Astrocyte (in vitro differentiated cells and primary cell): ENCODE measurements around the gene BNIP5. TPM values are rescaled to one million over a fixed set of nuclear protein-coding genes. Genes with fewer than 3 reads are reported as not detected.
A peak's percentile ranks its signal among the peaks of the same experiment; 100 is the strongest.

Experiments used
- DNase-seq: peaks from one replicate; pipeline ENCODE4 v3.0.0-alpha.2; 2010; ENCODE audit warnings: low read depth
- FAIRE-seq: peaks from 2 replicates; lab custom pipeline; 2011; peaks lifted over from hg19 to GRCh38; lab: Jason Lieb, UNC
- H2AFZ ChIP-seq: 2 replicates; pipeline ENCODE4 v1.6.0; 2012; ENCODE audit warnings: low read depth, low read length, inconsistent platforms
- H3K27ac ChIP-seq: 2 replicates; pipeline ENCODE4 v1.5.1; 2011; ENCODE audit warnings: low read depth, low read length, inconsistent platforms
- H3K27me3 ChIP-seq: 2 replicates; pipeline ENCODE4 v1.6.0; 2011; ENCODE audit warnings: low read length, inconsistent platforms; ENCODE audit not compliant: insufficient read depth
- H3K36me3 ChIP-seq: 2 replicates; pipeline ENCODE4 v1.5.1; 2011; ENCODE audit warnings: low read length, inconsistent platforms; ENCODE audit not compliant: insufficient read depth
- H3K4me1 ChIP-seq: 2 replicates; pipeline ENCODE4 v1.5.1; 2011; ENCODE audit warnings: low read length, inconsistent platforms; ENCODE audit not compliant: insufficient read depth
- H3K4me2 ChIP-seq: 2 replicates; pipeline ENCODE4 v1.6.0; 2012; ENCODE audit warnings: low read length, inconsistent platforms
- H3K4me3 ChIP-seq: 2 replicates; pipeline ENCODE4 v1.5.1; 2011; ENCODE audit warnings: low read depth, mild to moderate bottlenecking, low read length, inconsistent platforms; ENCODE audit not compliant: insufficient read depth
- H3K79me2 ChIP-seq: 2 replicates; pipeline ENCODE4 v1.6.0; 2012; ENCODE audit warnings: mild to moderate bottlenecking, low read length, inconsistent platforms; ENCODE audit not compliant: insufficient read depth
- H3K9ac ChIP-seq: 2 replicates; pipeline ENCODE4 v1.6.0; 2012; ENCODE audit warnings: mild to moderate bottlenecking, low read length, inconsistent platforms
- H3K9me3 ChIP-seq: 2 replicates; pipeline ENCODE4 v1.5.1; 2012; ENCODE audit warnings: low read depth, mild to moderate bottlenecking, low read length, inconsistent platforms; ENCODE audit not compliant: insufficient read depth
- H4K20me1 ChIP-seq: 2 replicates; pipeline ENCODE4 v1.6.0; 2012; ENCODE audit warnings: low read length, inconsistent platforms; ENCODE audit not compliant: insufficient read depth
- H3K27ac Mint-ChIP-seq: one replicate; pipeline ENCODE4 v1.8.0; 2021; ENCODE audit warnings: mild to moderate bottlenecking, mixed read lengths; ENCODE audit not compliant: unreplicated experiment
- H3K27me3 Mint-ChIP-seq: one replicate; pipeline ENCODE4 v1.8.0; 2021; ENCODE audit warnings: low read depth, mixed read lengths; ENCODE audit not compliant: unreplicated experiment
- H3K36me3 Mint-ChIP-seq: one replicate; pipeline ENCODE4 v1.8.0; 2021; ENCODE audit warnings: low read depth, mixed read lengths; ENCODE audit not compliant: unreplicated experiment
- H3K4me1 Mint-ChIP-seq: one replicate; pipeline ENCODE4 v1.8.0; 2021; ENCODE audit warnings: low read depth, mixed read lengths; ENCODE audit not compliant: unreplicated experiment
- H3K4me3 Mint-ChIP-seq: one replicate; pipeline ENCODE4 v1.8.0; 2021; ENCODE audit warnings: mild to moderate bottlenecking, moderate library complexity, mixed read lengths; ENCODE audit not compliant: unreplicated experiment
- H3K9me3 Mint-ChIP-seq: one replicate; pipeline ENCODE4 v1.8.0; 2021; ENCODE audit warnings: mild to moderate bottlenecking, mixed read lengths; ENCODE audit not compliant: unreplicated experiment
- EZH2 ChIP-seq: IDR thresholded peaks from 2 replicates; pipeline ENCODE4 v1.6.1; 2012; ENCODE audit warnings: mild to moderate bottlenecking, low read length, inconsistent platforms; ENCODE audit not compliant: insufficient read depth
- total RNA-seq: library from RNA; stranded (reverse); gene quantifications from 2 replicates; pipeline ENCODE4 v1.2.1, GENCODE V29; 2021
- TF ChIP-seq, protein P1 (sequence below): IDR thresholded peaks from 2 replicates; pipeline ENCODE4 v1.5.1; 2011; ENCODE audit warnings: low read depth, mild to moderate bottlenecking, inconsistent platforms, low read length, moderate library complexity; ENCODE audit not compliant: insufficient read depth

The BNIP5 gene
- total RNA-seq, 1 donor from 2014 or later = not detected

DNA sequence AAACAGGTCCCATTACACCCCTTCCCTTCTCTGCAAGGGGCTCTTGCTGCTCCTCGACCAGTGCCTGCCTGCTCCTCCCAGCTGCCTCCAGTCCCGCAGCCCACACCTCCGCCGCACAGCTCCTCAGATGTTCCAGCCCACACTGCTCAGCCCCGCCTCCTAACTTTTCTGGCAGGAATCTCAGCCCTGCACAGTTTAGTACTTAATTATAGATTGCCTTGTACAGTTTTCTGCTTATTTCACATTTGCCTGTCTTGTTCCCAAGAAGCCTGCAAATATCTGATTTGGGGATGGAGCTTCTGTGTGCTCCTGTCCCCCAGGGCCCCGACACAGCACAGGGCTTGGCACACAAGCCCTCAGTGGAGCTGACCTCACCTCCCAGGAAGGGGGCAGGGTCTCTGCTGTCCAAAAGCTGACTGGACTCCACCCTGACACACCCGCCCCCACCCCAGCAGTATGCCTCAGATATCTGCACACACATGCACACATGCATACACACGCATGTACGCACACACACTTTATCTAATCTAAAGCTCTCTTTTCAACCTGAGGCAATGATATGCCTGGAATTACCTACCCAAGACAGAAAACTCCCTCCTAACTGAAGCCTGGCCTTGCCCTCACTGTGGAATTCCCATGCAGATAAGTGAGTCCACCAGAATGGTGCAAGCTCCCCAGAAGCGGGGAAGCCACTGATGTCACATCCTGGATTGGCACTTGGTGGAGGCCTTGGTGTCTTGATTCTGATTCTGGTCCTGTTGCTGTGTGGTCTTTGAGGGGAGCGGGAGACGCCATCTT lies 68.0 kb downstream of the BNIP5 start:
- Histone ChIP-seq H3K4me1 (no peaks in the 10 kb centered on the region), H4K20me1 (no peaks in the 10 kb centered on the region), H3K27me3 (peaks cover 17% of the 10 kb centered on the region), H3K4me2 (no peak overlapping the region), H2AFZ (no peak overlapping the region), H3K36me3 (no peaks in the 10 kb centered on the region), H3K79me2 (no peaks in the 10 kb centered on the region), H3K27ac (no peak overlapping the region), H3K9ac (no peak overlapping the region), H3K9me3 (no peaks in the 10 kb centered on the region), H3K4me3 (no peak overlapping the region)
- TF ChIP-seq, protein P1, sequence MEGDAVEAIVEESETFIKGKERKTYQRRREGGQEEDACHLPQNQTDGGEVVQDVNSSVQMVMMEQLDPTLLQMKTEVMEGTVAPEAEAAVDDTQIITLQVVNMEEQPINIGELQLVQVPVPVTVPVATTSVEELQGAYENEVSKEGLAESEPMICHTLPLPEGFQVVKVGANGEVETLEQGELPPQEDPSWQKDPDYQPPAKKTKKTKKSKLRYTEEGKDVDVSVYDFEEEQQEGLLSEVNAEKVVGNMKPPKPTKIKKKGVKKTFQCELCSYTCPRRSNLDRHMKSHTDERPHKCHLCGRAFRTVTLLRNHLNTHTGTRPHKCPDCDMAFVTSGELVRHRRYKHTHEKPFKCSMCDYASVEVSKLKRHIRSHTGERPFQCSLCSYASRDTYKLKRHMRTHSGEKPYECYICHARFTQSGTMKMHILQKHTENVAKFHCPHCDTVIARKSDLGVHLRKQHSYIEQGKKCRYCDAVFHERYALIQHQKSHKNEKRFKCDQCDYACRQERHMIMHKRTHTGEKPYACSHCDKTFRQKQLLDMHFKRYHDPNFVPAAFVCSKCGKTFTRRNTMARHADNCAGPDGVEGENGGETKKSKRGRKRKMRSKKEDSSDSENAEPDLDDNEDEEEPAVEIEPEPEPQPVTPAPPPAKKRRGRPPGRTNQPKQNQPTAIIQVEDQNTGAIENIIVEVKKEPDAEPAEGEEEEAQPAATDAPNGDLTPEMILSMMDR = no peak
- TF ChIP-seq EZH2 = no peak
- no peak overlapping the region for H3K4me3 Mint-ChIP-seq
- peaks cover 21% of the 10 kb centered on the region for H3K27me3 Mint-ChIP-seq
- H3K4me1 Mint-ChIP-seq = peaks cover 15% of the 10 kb centered on the region
- peak overlapping the region; percentile 34 for H3K27ac Mint-ChIP-seq
- H3K36me3 Mint-ChIP-seq = no peaks in the 10 kb centered on the region
- H3K9me3 Mint-ChIP-seq = peaks cover 10% of the 10 kb centered on the region
- no peak for FAIRE-seq
- DNase-seq = peak; percentile 16

DNA sequence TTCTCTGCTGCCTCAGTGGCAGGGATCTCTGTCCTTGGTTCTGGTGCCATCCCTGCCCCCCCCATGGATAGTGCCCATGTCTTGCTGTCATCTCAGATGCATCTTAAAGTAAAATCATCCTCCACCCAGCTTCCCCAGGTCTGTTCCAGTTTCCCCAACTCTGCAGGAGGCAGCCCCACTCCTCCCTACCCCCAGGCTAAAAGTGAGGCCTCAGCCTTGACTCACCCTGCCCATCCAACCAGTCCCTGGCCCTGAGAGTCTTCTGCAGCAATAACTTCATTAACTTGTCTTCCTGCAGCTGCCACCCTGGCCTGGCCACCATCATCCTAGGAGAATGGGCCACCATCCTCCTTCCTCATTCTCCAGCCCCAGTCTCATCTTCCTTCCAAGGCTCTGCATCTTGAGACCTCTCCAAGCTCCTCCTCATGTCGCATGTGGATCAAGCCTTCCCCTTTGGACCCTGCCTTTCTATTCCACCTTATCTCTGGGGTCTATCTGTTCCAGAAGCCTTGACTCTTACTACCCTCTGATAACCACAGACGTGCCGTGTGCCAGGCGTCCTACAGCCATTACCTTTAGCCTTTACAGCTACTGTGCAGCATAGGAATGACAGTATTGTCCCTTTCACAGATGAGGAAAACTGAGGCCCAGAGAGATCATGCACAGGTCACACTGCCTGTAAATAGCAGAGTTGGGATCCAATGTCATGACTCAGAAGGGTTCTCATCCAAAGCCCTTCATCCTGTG lies 68.8 kb downstream of the BNIP5 start:
- H3K4me1 ChIP-seq = no peaks in the 10 kb centered on the region
- no peaks in the 10 kb centered on the region for H3K36me3 ChIP-seq
- no peak for DNase-seq
- no peak for FAIRE-seq
- Mint-ChIP-seq H3K4me1 (peaks cover 15% of the 10 kb centered on the region), H3K4me3 (no peak overlapping the region), H3K36me3 (no peaks in the 10 kb centered on the region), H3K27me3 (peaks cover 20% of the 10 kb centered on the region), H3K27ac (no peak overlapping the region), H3K9me3 (peaks cover 10% of the 10 kb centered on the region)
- TF ChIP-seq EZH2 = no peak
- TF ChIP-seq, protein P1 = no peak
- no peak overlapping the region for H3K27ac ChIP-seq
- H3K9me3 ChIP-seq = no peaks in the 10 kb centered on the region
- H4K20me1 ChIP-seq = no peaks in the 10 kb centered on the region
- no peak overlapping the region for H2AFZ ChIP-seq
- H3K9ac ChIP-seq = no peak overlapping the region
- H3K79me2 ChIP-seq = no peaks in the 10 kb centered on the region
- H3K4me3 ChIP-seq = no peak overlapping the region
- H3K4me2 ChIP-seq = no peak overlapping the region
- H3K27me3 ChIP-seq = peaks cover 12% of the 10 kb centered on the region
